SU-DHL-6 (cell line): ENCODE results near the gene EGR4.

ENCODE experiments used
- H2AFZ ChIP-seq: fragments of 200-600 bp; sonication (generic); 2 replicates; pipeline ENCODE4 v1.6.1; 2014; ENCODE audit warnings: low read depth, mild to moderate bottlenecking, moderate library complexity, mixed read lengths, antibody characterized with exemption, low read length; ENCODE audit not compliant: severe bottlenecking
- H3F3A ChIP-seq: fragments of 200-600 bp; shearing (Covaris generic); 2 replicates; pipeline ENCODE4 v1.6.0; 2016; ENCODE audit warnings: antibody characterized with exemption, mild to moderate bottlenecking; ENCODE audit not compliant: insufficient read depth
- H3K27ac ChIP-seq: fragments of 200-600 bp; sonication (generic); 2 replicates; pipeline ENCODE4 v1.5.1; 2016; ENCODE audit warnings: low read depth, mild to moderate bottlenecking, low read length, moderate library complexity, mixed read lengths
- H3K27me3 ChIP-seq: fragments of 200-600 bp; sonication (generic), shearing (Covaris generic); 2 replicates; pipeline ENCODE4 v1.6.0; 2014; ENCODE audit warnings: mild to moderate bottlenecking, low read length
- H3K36me3 ChIP-seq: fragments of 200-600 bp; sonication (generic); 2 replicates; pipeline ENCODE4 v1.6.1; 2014; ENCODE audit warnings: mild to moderate bottlenecking, low read length, mixed read lengths
- H3K4me2 ChIP-seq: fragments of 300-600, 200-600 bp; shearing (Covaris generic), sonication (generic); 2 replicates; pipeline ENCODE4 v1.6.0; 2014; ENCODE audit warnings: low read length, low read depth, mild to moderate bottlenecking; ENCODE audit not compliant: poor library complexity, severe bottlenecking
- H3K4me3 ChIP-seq: fragments of 200-600 bp; sonication (generic); 2 replicates; pipeline ENCODE4 v1.5.1; 2014; ENCODE audit warnings: antibody characterized with exemption, low read length, mild to moderate bottlenecking, mixed read lengths; ENCODE audit not compliant: insufficient read depth, poor library complexity, severe bottlenecking
- H3K79me2 ChIP-seq: fragments of 200-600 bp; sonication (generic); 2 replicates; pipeline ENCODE4 v1.6.1; 2014; ENCODE audit warnings: mild to moderate bottlenecking, low read length, moderate library complexity; ENCODE audit not compliant: insufficient read depth
- H3K9ac ChIP-seq: fragments of 200-600 bp; sonication (generic); 2 replicates; pipeline ENCODE4 v1.7.0; 2014; ENCODE audit warnings: mild to moderate bottlenecking, low read length
- H3K9me2 ChIP-seq: fragments of 200-600 bp; sonication (generic); replicated peaks from 2 replicates; pipeline ENCODE4 v1.6.1; 2014; ENCODE audit warnings: low read length; ENCODE audit not compliant: insufficient read depth
- H3K9me3 ChIP-seq: fragments of 200-600 bp; sonication (generic); 2 replicates; pipeline ENCODE4 v1.6.1; 2014; ENCODE audit warnings: low read length, mixed read lengths; ENCODE audit not compliant: insufficient read depth
- H4K20me1 ChIP-seq: fragments of 200-600 bp; sonication (generic); 2 replicates; pipeline ENCODE4 v1.6.1; 2014; ENCODE audit warnings: low read depth, mild to moderate bottlenecking, antibody characterized with exemption, low read length, moderate library complexity, mixed read lengths
- CTCF ChIP-seq: fragments of 200-600 bp; sonication (generic); IDR thresholded peaks from one replicate; pipeline ENCODE4 v1.5.1; 2017; ENCODE audit warnings: antibody characterized with exemption, mild to moderate bottlenecking, low read length, moderate library complexity; ENCODE audit not compliant: insufficient read depth, poor library complexity, severe bottlenecking
- EZH2phosphoT487 ChIP-seq: fragments of 200-600 bp; sonication (generic), shearing (Covaris generic); conservative IDR thresholded peaks from 2 replicates; pipeline ENCODE4 v1.6.1; 2018; ENCODE audit warnings: mild to moderate bottlenecking, antibody characterized with exemption, low read length, moderate library complexity, mixed read lengths

Gene EGR4

GRCh38 chr2:73267008-73267407 lies 26.3 kb downstream of the EGR4 start:
- Histone ChIP-seq H3K9ac (no peak overlapping the region), H4K20me1 (no peaks in the 10 kb centered on the region; the same call in 1 of the 2 replicates), H3K4me2 (no peak overlapping the region), H3K9me2 (no peaks in the 10 kb centered on the region), H3K9me3 (no peaks in the 10 kb centered on the region), H3K4me3 (no peak overlapping the region), H3K36me3 (no peaks in the 10 kb centered on the region), H2AFZ (no peak overlapping the region), H3K27ac (no peak overlapping the region), H3K27me3 (no peaks in the 10 kb centered on the region), H3K79me2 (peaks cover 22% of the 10 kb centered on the region; the same call in 1 of the 2 replicates), H3F3A (peaks cover 4% of the 10 kb centered on the region; the same call in 1 of the 2 replicates)
- no peak for TF ChIP-seq EZH2phosphoT487
- no peak for TF ChIP-seq CTCF

- Histone ChIP-seq H3K9me3 (no peaks in the 10 kb centered on the region), H3K27me3 (no peaks in the 10 kb centered on the region), H3K36me3 (no peaks in the 10 kb centered on the region), H2AFZ (no peak overlapping the region), H3K79me2 (peaks cover 22% of the 10 kb centered on the region; the same call in 1 of the 2 replicates), H3K4me3 (no peak overlapping the region), H3K4me2 (no peak overlapping the region), H3K27ac (no peak overlapping the region), H3K9me2 (no peaks in the 10 kb centered on the region), H3K9ac (no peak overlapping the region), H4K20me1 (no peaks in the 10 kb centered on the region; the same call in 1 of the 2 replicates), H3F3A (peaks cover 3% of the 10 kb centered on the region; the same call in 1 of the 2 replicates)
- TF ChIP-seq EZH2phosphoT487 (no peak), CTCF (no peak)
Measured at GRCh38 chr2:73266061-73266901, 27.1 kb downstream of the EGR4 start.

- H3K9ac ChIP-seq: no peak overlapping the region
- H3K27me3 ChIP-seq: no peaks in the 10 kb centered on the region
- no peaks in the 10 kb centered on the region for H3K36me3 ChIP-seq
- TF ChIP-seq CTCF (no peak), EZH2phosphoT487 (no peak)
- H3K4me2 ChIP-seq: no peak overlapping the region
- peaks cover 22% of the 10 kb centered on the region; the same call in 1 of the 2 replicates for H3K79me2 ChIP-seq
- H3K9me3 ChIP-seq: no peaks in the 10 kb centered on the region
- H3F3A ChIP-seq: no peaks in the 10 kb centered on the region
- no peaks in the 10 kb centered on the region for H3K9me2 ChIP-seq
- no peak overlapping the region for H2AFZ ChIP-seq
- no peaks in the 10 kb centered on the region; the same call in 1 of the 2 replicates for H4K20me1 ChIP-seq
- no peak overlapping the region for H3K27ac ChIP-seq
- no peak overlapping the region for H3K4me3 ChIP-seq
Measured at GRCh38 chr2:73265298-73266060, 27.9 kb downstream of the EGR4 start.
